ENCODE results near the gene TUSC2.

The TUSC2 gene

GRCh38 chr3:50323614-50324199, 4.3 kb downstream of the TUSC2 start:
- TF ChIP-seq CTCF (IDR thresholded peaks at IDR 0.05; ENCODE audit: low read depth, low read length, missing control alignments): peak; percentile 8
- Histone ChIP-seq H3K36me3 (replicated peaks) (peaks cover 8% of the 10 kb centered on the region), H3K27ac (no peak overlapping the region), H3K4me3 (ENCODE audit: low read depth, low read length) (no peak overlapping the region), H3K27me3 (replicated peaks) (no peaks in the 10 kb centered on the region)
- in situ Hi-C loops (cut with HindIII; ENCODE audit: low pct_ligation_motif_present, low sequenced_read_pairs): no loop called here
- no peak for DNase-seq

- no peak for TF ChIP-seq CTCF (IDR thresholded peaks at IDR 0.05; ENCODE audit: low read depth, low read length, missing control alignments)
- in situ Hi-C loops (cut with HindIII; ENCODE audit: low pct_ligation_motif_present, low sequenced_read_pairs): no loop called here
- no peak for DNase-seq
- H3K4me3 ChIP-seq (ENCODE audit: low read depth, low read length): no peak overlapping the region
- no peaks in the 10 kb centered on the region for H3K27me3 ChIP-seq (replicated peaks)
- no peak overlapping the region for H3K27ac ChIP-seq
- peaks cover 10% of the 10 kb centered on the region for H3K36me3 ChIP-seq (replicated peaks)
Observed at GRCh38 chr3:50323092-50323600, 4.9 kb downstream of the TUSC2 start.

GRCh38 chr3:50322386-50323091, 5.5 kb downstream of the TUSC2 start, which contains the start of gene HYAL2:
Gene HYAL2 (minus strand): TSS chr3:50322745. CDS start chr3:50320489, 2,256 bp downstream.
- no peak for DNase-seq
- H3K27me3 ChIP-seq (replicated peaks): no peaks in the 10 kb centered on the region
- H3K4me3 ChIP-seq (ENCODE audit: low read depth, low read length): peak within 1 kb of the TSS; percentile 78
- peaks cover 12% of the 10 kb centered on the region for H3K36me3 ChIP-seq (replicated peaks)
- peak within 1 kb of the TSS; percentile 100 for H3K27ac ChIP-seq
- peak; percentile 1 for TF ChIP-seq CTCF (IDR thresholded peaks at IDR 0.05; ENCODE audit: low read depth, low read length, missing control alignments)
- in situ Hi-C loops (cut with HindIII; ENCODE audit: low pct_ligation_motif_present, low sequenced_read_pairs): no loop called here

GRCh38 chr3:50322115-50322385, 6.0 kb downstream of the TUSC2 start:
- peaks cover 12% of the 10 kb centered on the region for H3K36me3 ChIP-seq (replicated peaks)
- no peak for DNase-seq
- in situ Hi-C loops (cut with HindIII; ENCODE audit: low pct_ligation_motif_present, low sequenced_read_pairs): no loop called here
- peak overlapping the region; percentile 78 for H3K4me3 ChIP-seq (ENCODE audit: low read depth, low read length)
- no peaks in the 10 kb centered on the region for H3K27me3 ChIP-seq (replicated peaks)
- peak overlapping the region; percentile 100 for H3K27ac ChIP-seq
- TF ChIP-seq CTCF (IDR thresholded peaks at IDR 0.05; ENCODE audit: low read depth, low read length, missing control alignments): no peak

GRCh38 chr3:50321336-50322114, 6.5 kb downstream of the TUSC2 start:
- in situ Hi-C loops (cut with HindIII; ENCODE audit: low pct_ligation_motif_present, low sequenced_read_pairs): no loop called here
- Histone ChIP-seq H3K4me3 (ENCODE audit: low read depth, low read length) (peak overlapping the region; percentile 78), H3K27me3 (replicated peaks) (no peaks in the 10 kb centered on the region), H3K27ac (peak overlapping the region; percentile 100), H3K36me3 (replicated peaks) (peaks cover 12% of the 10 kb centered on the region)
- DNase-seq: peak; percentile 81
- peak; percentile 66 for TF ChIP-seq CTCF (IDR thresholded peaks at IDR 0.05; ENCODE audit: low read depth, low read length, missing control alignments)

Data from brain microvascular endothelial cell (primary cell).